ENCODE measurements around the gene HEATR5B. TPM values are rescaled to one million over a fixed set of nuclear protein-coding genes. Genes with fewer than 3 reads are reported as not detected.

HEATR5B gene
- total RNA-seq, 1 donor from 2014 or later, result 26.3 TPM

GRCh38 chr2:37059841-37060240 is 24.3 kb downstream of the HEATR5B start:
- Mint-ChIP-seq H3K4me3 (ENCODE audit: unreplicated experiment) (no peak overlapping the region), H3K27me3 (ENCODE audit: unreplicated experiment) (no peaks in the 10 kb centered on the region), H3K4me1 (ENCODE audit: unreplicated experiment) (no peaks in the 10 kb centered on the region), H3K9me3 (ENCODE audit: unreplicated experiment) (no peaks in the 10 kb centered on the region), H3K27ac (ENCODE audit: unreplicated experiment) (no peak overlapping the region), H3K36me3 (ENCODE audit: low read depth, unreplicated experiment) (peaks cover 14% of the 10 kb centered on the region)
- no peak for TF ChIP-seq CTCF (IDR thresholded peaks at IDR 0.05; ENCODE audit: unreplicated experiment)
- no peak for DNase-seq (ENCODE audit: low spot score)

DNA sequence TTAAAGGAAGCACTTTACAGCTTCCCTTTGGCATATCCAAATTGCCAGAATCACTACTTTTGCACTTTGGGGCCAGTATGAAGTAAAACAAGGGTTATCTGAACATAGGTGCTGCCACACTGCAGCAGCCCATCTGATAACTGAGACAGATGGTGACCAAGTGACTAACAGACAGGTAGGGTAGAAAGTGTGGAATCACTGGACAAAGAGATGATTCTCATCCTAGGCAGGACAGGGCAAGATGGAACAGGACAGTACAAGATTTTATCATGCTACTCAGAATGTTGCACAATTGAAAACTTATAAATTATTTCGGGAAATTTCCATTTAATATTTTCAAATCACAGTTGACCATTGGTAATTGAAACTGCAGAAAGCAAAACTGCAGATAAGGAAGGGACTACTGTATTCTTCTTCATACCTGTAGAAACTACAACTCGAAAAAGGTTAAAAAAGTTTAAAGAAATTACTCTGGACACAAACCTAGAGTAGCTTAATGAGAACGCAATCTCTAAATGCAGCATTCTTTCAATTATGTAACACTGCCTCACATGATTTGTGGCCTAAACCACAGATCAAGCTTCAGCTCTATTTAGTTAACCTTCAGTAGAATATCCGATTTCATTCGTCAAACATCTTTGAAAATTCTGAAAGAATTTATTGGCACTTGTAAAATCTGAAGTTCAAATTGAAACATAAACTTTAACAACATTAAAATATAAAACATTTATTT is 31.4 kb downstream of the HEATR5B start:
- Mint-ChIP-seq H3K36me3 (ENCODE audit: low read depth, unreplicated experiment) (peaks cover 11% of the 10 kb centered on the region), H3K4me1 (ENCODE audit: unreplicated experiment) (no peaks in the 10 kb centered on the region), H3K27me3 (ENCODE audit: unreplicated experiment) (no peaks in the 10 kb centered on the region), H3K4me3 (ENCODE audit: unreplicated experiment) (no peak overlapping the region), H3K27ac (ENCODE audit: unreplicated experiment) (no peak overlapping the region), H3K9me3 (ENCODE audit: unreplicated experiment) (no peaks in the 10 kb centered on the region)
- DNase-seq (ENCODE audit: low spot score), result no peak
- TF ChIP-seq CTCF (IDR thresholded peaks at IDR 0.05; ENCODE audit: unreplicated experiment), result no peak

- no peak for TF ChIP-seq CTCF (IDR thresholded peaks at IDR 0.05; ENCODE audit: unreplicated experiment)
- no peak for DNase-seq (ENCODE audit: low spot score)
- no peak overlapping the region for H3K4me3 Mint-ChIP-seq (ENCODE audit: unreplicated experiment)
- H3K27ac Mint-ChIP-seq (ENCODE audit: unreplicated experiment), result no peak overlapping the region
- no peaks in the 10 kb centered on the region for H3K9me3 Mint-ChIP-seq (ENCODE audit: unreplicated experiment)
- peaks cover 3% of the 10 kb centered on the region for H3K36me3 Mint-ChIP-seq (ENCODE audit: low read depth, unreplicated experiment)
- H3K4me1 Mint-ChIP-seq (ENCODE audit: unreplicated experiment), result no peaks in the 10 kb centered on the region
- no peaks in the 10 kb centered on the region for H3K27me3 Mint-ChIP-seq (ENCODE audit: unreplicated experiment)
These were observed 44.6 kb downstream of the HEATR5B start for GRCh38 chr2:37039580-37039979.

- no peaks in the 10 kb centered on the region for H3K4me1 Mint-ChIP-seq (ENCODE audit: unreplicated experiment)
- no peaks in the 10 kb centered on the region for H3K9me3 Mint-ChIP-seq (ENCODE audit: unreplicated experiment)
- no peak overlapping the region for H3K27ac Mint-ChIP-seq (ENCODE audit: unreplicated experiment)
- H3K27me3 Mint-ChIP-seq (ENCODE audit: unreplicated experiment), result no peaks in the 10 kb centered on the region
- H3K36me3 Mint-ChIP-seq (ENCODE audit: low read depth, unreplicated experiment), result peaks cover 4% of the 10 kb centered on the region
- DNase-seq (ENCODE audit: low spot score), result no peak
- TF ChIP-seq CTCF (IDR thresholded peaks at IDR 0.05; ENCODE audit: unreplicated experiment), result no peak
- H3K4me3 Mint-ChIP-seq (ENCODE audit: unreplicated experiment), result no peak overlapping the region
These were observed 46.4 kb downstream of the HEATR5B start for GRCh38 chr2:37037771-37038170.

DNA sequence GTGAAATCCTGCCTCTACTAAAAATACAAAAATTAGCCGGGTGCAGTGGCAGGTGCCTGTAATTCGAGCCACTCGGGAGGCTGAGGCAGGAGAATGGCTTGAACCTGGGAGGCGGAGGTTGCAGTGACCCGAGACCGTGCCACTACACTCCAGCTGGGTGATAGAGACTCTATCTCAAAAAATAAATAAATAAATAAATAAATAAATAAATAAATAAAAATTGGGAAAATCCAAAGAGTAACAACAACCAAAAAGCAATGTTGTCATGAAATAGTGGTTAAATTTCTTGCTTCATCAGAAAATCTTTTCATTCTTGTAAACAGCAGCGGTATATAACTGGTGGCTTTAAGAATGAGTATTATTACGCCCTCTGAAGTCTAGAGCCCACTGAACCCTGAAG is 54.4 kb downstream of the HEATR5B start:
- no peak overlapping the region for H3K4me3 Mint-ChIP-seq (ENCODE audit: unreplicated experiment)
- peaks cover 11% of the 10 kb centered on the region for H3K36me3 Mint-ChIP-seq (ENCODE audit: low read depth, unreplicated experiment)
- H3K4me1 Mint-ChIP-seq (ENCODE audit: unreplicated experiment), result no peaks in the 10 kb centered on the region
- no peak overlapping the region for H3K27ac Mint-ChIP-seq (ENCODE audit: unreplicated experiment)
- H3K27me3 Mint-ChIP-seq (ENCODE audit: unreplicated experiment), result no peaks in the 10 kb centered on the region
- no peak for DNase-seq (ENCODE audit: low spot score)
- no peaks in the 10 kb centered on the region for H3K9me3 Mint-ChIP-seq (ENCODE audit: unreplicated experiment)
- TF ChIP-seq CTCF (IDR thresholded peaks at IDR 0.05; ENCODE audit: unreplicated experiment), result no peak
